HFF-Myc (cell line): ENCODE data around the gene TMCO4.

ENCODE experiments used
- DNase-seq: peaks from one replicate; pipeline ENCODE4 v3.0.0-alpha.2; 2011; ENCODE audit warnings: low read depth; ENCODE audit errors: extremely low read depth
- H3K4me3 ChIP-seq: replicated peaks from 2 replicates; pipeline ENCODE4 v1.5.1; 2011; ENCODE audit warnings: low read depth, mild to moderate bottlenecking, control low read depth, low read length
- CTCF ChIP-seq: IDR thresholded peaks from 2 replicates; pipeline ENCODE4 v1.5.1; 2012; ENCODE audit warnings: mild to moderate bottlenecking, low read depth, low read length, control low read depth; ENCODE audit errors: missing control alignments

TMCO4 gene

GRCh38 chr1:19670787-19671186 is 128.9 kb downstream of the TMCO4 start:
- H3K4me3 ChIP-seq: no peak overlapping the region
- DNase-seq: no peak
- TF ChIP-seq CTCF: no peak

GRCh38 chr1:19668888-19669287 is 130.8 kb downstream of the TMCO4 start:
- no peak overlapping the region for H3K4me3 ChIP-seq
- DNase-seq: no peak
- TF ChIP-seq CTCF: no peak

- no peak for DNase-seq
- no peak overlapping the region for H3K4me3 ChIP-seq
- no peak for TF ChIP-seq CTCF
Observed at GRCh38 chr1:19665496-19666465, 133.9 kb downstream of the TMCO4 start.

- no peak for TF ChIP-seq CTCF
- no peak for DNase-seq
- no peak overlapping the region for H3K4me3 ChIP-seq
Observed at GRCh38 chr1:19665186-19665495, 134.6 kb downstream of the TMCO4 start.

- H3K4me3 ChIP-seq: no peak within 1 kb of the TSS
- no peak for DNase-seq
- no peak for TF ChIP-seq CTCF
Observed at GRCh38 chr1:19664453-19665185, 135.1 kb downstream of the TMCO4 start, which contains the start of gene HTR6. Gene HTR6, plus strand, starts transcription at chr1:19664875. Its CDS starts 879 bp downstream, at chr1:19665754.

- H3K4me3 ChIP-seq: no peak overlapping the region
- DNase-seq: no peak
- TF ChIP-seq CTCF: no peak
Observed at GRCh38 chr1:19662313-19662712, 137.4 kb downstream of the TMCO4 start.
